Measurements from ENCODE around the gene IGFN1. TPM values are rescaled to one million over a fixed set of nuclear protein-coding genes. Genes with fewer than 3 reads are reported as not detected.

Gene IGFN1
- total RNA-seq, 2 experiments from 2014 or later: not detected

- ChIA-PET POLR2A (no interaction called here), CTCF (no interaction called here)
- Mint-ChIP-seq H3K27me3 (peaks cover 48% of the 10 kb centered on the region), H3K4me1 (ENCODE audit: low read depth) (no peaks in the 10 kb centered on the region), H3K36me3 (ENCODE audit: low read depth) (no peaks in the 10 kb centered on the region), H3K4me3 (no peak overlapping the region), H3K9me3 (no peaks in the 10 kb centered on the region), H3K27ac (no peak overlapping the region)
- Histone ChIP-seq H3K27me3 (ENCODE audit: control insufficient read depth in 1 of 2, insufficient read depth in 2 of 2, low read length in 2 of 2) (peaks cover 3 to 5% of the 10 kb centered on the region in 2 experiments), H3K9me3 (ENCODE audit: control insufficient read depth in 1 of 2, insufficient read depth in 1 of 2, low read length in 2 of 2) (no peaks in the 10 kb centered on the region), H3K36me3 (ENCODE audit: insufficient read depth, low read length) (no peaks in the 10 kb centered on the region), H3K27ac (ENCODE audit: low read depth in 1 of 2, low read length in 2 of 2) (no peak overlapping the region), H3K4me3 (ENCODE audit: low read length) (no peak overlapping the region), H3K4me1 (ENCODE audit: insufficient read depth, low read length) (no peaks in the 10 kb centered on the region)
- DNase-seq (peak in 1 of 14 experiments; percentile 17), ATAC-seq (ENCODE audit: poor library complexity) (no peak)
- TF ChIP-seq CTCF (IDR thresholded peaks at IDR 0.05): no peak
- intact Hi-C loops (cut with DNase I, micrococcal nuclease): no loop called here
These were observed 78.1 kb downstream of the IGFN1 start for GRCh38 chr1:201268604-201269151.

- H3K27ac Mint-ChIP-seq: no peak overlapping the region
- no peaks in the 10 kb centered on the region for H3K9me3 Mint-ChIP-seq
- ATAC-seq (ENCODE audit: poor library complexity) (no peak), DNase-seq (peak in 1 of 14 experiments; percentile 5)
- H3K27me3 ChIP-seq (ENCODE audit: control insufficient read depth in 1 of 2, insufficient read depth in 2 of 2, low read length in 2 of 2): peaks cover 3 to 5% of the 10 kb centered on the region in 2 experiments
- H3K36me3 ChIP-seq (ENCODE audit: insufficient read depth, low read length): no peaks in the 10 kb centered on the region
- no peak overlapping the region for H3K4me3 Mint-ChIP-seq
- CTCF ChIA-PET: no interaction called here
- H3K9me3 ChIP-seq (ENCODE audit: control insufficient read depth in 1 of 2, insufficient read depth in 1 of 2, low read length in 2 of 2): no peaks in the 10 kb centered on the region
- intact Hi-C loops (cut with DNase I, micrococcal nuclease): no loop called here
- no peak for TF ChIP-seq CTCF (IDR thresholded peaks at IDR 0.05)
- H3K4me3 ChIP-seq (ENCODE audit: low read length): no peak overlapping the region
- H3K4me1 ChIP-seq (ENCODE audit: insufficient read depth, low read length): no peaks in the 10 kb centered on the region
- no peak overlapping the region for H3K27ac ChIP-seq (ENCODE audit: low read depth in 1 of 2, low read length in 2 of 2)
- POLR2A ChIA-PET: no interaction called here
- no peaks in the 10 kb centered on the region for H3K4me1 Mint-ChIP-seq (ENCODE audit: low read depth)
- H3K27me3 Mint-ChIP-seq: peaks cover 46% of the 10 kb centered on the region
- no peaks in the 10 kb centered on the region for H3K36me3 Mint-ChIP-seq (ENCODE audit: low read depth)
These were observed 78.7 kb downstream of the IGFN1 start for GRCh38 chr1:201269281-201269680.

GRCh38 chr1:201269900-201270410 is 79.3 kb downstream of the IGFN1 start:
- CTCF ChIA-PET: no interaction called here
- H3K27me3 ChIP-seq (ENCODE audit: control insufficient read depth in 1 of 2, insufficient read depth in 2 of 2, low read length in 2 of 2): peaks cover 3 to 5% of the 10 kb centered on the region in 2 experiments
- H3K9me3 ChIP-seq (ENCODE audit: control insufficient read depth in 1 of 2, insufficient read depth in 1 of 2, low read length in 2 of 2): no peaks in the 10 kb centered on the region
- Mint-ChIP-seq H3K4me3 (no peak overlapping the region), H3K27me3 (peaks cover 40% of the 10 kb centered on the region), H3K36me3 (ENCODE audit: low read depth) (no peaks in the 10 kb centered on the region), H3K4me1 (ENCODE audit: low read depth) (no peaks in the 10 kb centered on the region), H3K9me3 (no peaks in the 10 kb centered on the region), H3K27ac (no peak overlapping the region)
- no peak overlapping the region for H3K4me3 ChIP-seq (ENCODE audit: low read length)
- no peaks in the 10 kb centered on the region for H3K36me3 ChIP-seq (ENCODE audit: insufficient read depth, low read length)
- no peak for TF ChIP-seq CTCF (IDR thresholded peaks at IDR 0.05)
- H3K27ac ChIP-seq (ENCODE audit: low read depth in 1 of 2, low read length in 2 of 2): no peak overlapping the region
- POLR2A ChIA-PET: no interaction called here
- H3K4me1 ChIP-seq (ENCODE audit: insufficient read depth, low read length): no peaks in the 10 kb centered on the region
- DNase-seq (peak in 1 of 14 experiments; percentile 25), ATAC-seq (ENCODE audit: poor library complexity) (no peak)
- intact Hi-C loops (cut with DNase I, micrococcal nuclease): no loop called here

Measured in CD4-positive, alpha-beta T cell (primary cell).